NCI-H2227 (cell line): ENCODE results near the gene DHDH.

Source experiments
- DNase-seq: peaks from one replicate; lab custom pipeline; 2025; ENCODE audit not compliant: unreplicated experiment; lab: John Stamatoyannopoulos, UW

Gene DHDH

GRCh38 chr19:48991011-48991609 lies 57.6 kb downstream of the DHDH start:
- DNase-seq, result no peak

DNA sequence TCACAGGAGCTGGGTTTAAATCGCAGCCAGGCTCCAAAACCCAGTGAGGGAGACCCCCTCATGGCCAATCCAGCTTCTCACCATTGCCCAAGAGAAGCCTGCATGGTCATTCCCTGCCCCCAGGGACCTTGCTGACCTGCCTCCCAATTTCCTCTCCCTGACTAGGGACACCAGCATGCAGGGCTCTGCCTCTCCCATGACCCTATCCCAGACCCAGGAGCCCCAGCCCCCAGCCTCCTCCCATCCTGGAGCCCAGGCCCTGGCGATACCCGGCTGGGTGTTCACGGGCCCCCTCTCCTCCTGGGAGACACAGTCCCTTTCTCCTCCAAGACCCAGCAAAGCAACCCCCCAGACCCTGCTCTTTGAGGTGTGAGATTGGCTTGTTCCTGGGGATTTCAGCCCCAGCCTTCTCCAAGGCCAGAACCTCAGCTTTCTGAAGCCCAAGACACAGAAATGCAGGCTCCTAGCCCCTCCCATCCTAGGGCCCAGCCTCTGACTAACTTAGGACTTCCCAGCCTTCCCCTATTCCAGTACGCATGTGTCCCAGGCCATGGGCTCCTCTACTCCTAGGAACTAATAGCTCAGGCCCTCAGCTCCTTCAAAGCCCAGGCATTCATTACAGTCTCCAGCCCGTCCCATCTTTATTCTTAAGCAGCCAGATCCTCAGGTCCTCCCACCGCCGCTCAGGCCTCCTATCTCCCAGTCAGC lies 58.5 kb downstream of the DHDH start:
- DNase-seq, result peak; percentile 53

- peak; percentile 42 for DNase-seq
These were observed 59.2 kb downstream of the DHDH start for GRCh38 chr19:48992581-48993174.

DNA sequence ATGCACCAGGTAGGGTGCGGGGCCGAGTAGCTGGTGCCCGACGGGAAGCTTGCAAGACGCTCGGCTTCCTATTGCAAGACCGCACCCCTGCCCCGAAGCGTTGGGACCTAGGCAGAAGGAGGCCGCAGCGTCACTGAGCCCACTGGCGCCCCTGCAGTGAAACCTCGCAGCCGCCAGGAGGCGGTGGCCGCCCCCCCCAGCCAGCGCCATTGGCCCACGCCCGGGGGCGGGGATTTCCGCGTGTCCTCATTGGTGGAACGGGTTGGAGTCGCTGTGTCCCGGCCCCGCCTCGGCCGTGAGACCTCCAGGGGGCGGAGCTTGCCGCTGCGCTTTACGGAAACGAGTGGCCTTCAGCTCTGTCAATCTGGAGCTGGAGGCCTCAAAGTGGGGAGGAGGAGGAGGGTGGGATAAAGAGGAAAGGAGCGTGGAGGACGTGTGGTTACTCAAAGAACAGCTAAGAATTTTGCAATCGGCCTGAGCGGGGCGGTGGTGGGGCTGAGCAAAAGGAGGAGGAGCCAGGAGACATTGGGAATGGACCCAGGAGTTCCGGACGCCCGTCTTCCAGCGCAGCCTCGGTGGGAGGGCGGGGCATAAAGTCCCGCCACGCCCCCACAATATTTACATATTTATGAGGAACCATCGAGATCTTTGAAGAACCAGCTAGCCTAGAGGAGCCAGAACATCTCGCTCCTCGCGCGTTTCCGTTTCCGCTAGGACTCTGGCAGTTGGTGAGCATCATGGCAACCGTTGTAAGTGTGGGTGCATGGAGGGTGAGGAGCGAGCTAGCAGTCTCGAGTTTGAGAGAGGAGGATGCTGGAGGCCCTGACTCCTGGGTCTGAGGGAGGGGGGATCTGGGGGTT lies 59.9 kb downstream of the DHDH start, which contains the start of the genes GYS1 and RUVBL2:
GYS1 (minus strand) TSS at position 135 of the 860 bp plus-strand sequence. CDS start 197 bp downstream, outside the sequence.
RUVBL2 (plus strand) TSS at position 713 of the 860 bp plus-strand sequence; CDS start at position 738, 25 bp downstream.
- DNase-seq, result peak; percentile 98

- no peak for DNase-seq
These were observed 60.5 kb downstream of the DHDH start for GRCh38 chr19:48994035-48994386.
